GM21619 (cell line): ENCODE data around the gene SMAP1.

Experiments used
- ATAC-seq: cut with Tn5 transposase; IDR thresholded peaks from one replicate; pipeline ENCODE4 v1.9.1; 2021; ENCODE audit not compliant: unreplicated experiment

SMAP1 gene

GRCh38 chr6:70839286-70840266 is 171.9 kb downstream of the SMAP1 start:
- ATAC-seq = no peak

- no peak for ATAC-seq
Observed at GRCh38 chr6:70841112-70841511, 173.4 kb downstream of the SMAP1 start.

GRCh38 chr6:70842541-70842940 is 174.9 kb downstream of the SMAP1 start:
- no peak for ATAC-seq

GRCh38 chr6:70843328-70843918 is 175.7 kb downstream of the SMAP1 start:
- no peak for ATAC-seq

DNA sequence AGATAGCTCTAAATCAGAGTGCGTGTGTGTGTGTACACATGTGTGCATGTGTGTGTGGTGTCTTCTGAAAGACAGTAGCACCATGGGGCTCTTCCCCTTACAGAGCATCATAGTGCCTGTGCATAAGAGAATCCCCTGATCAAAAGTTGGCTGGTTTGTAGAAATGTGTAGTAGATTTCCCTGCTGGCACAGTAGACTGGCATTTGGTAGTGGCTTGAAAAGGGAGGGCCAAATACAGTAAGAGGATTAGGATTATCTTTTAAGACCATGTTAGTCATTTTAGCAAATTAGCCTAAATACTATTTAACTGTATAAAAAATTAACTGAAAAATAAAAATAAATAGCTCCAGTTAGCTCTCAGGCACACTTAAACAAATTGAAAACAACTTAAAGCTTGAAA is 176.6 kb downstream of the SMAP1 start:
- no peak for ATAC-seq

- no peak for ATAC-seq
Observed at GRCh38 chr6:70846207-70846835, 178.6 kb downstream of the SMAP1 start.

DNA sequence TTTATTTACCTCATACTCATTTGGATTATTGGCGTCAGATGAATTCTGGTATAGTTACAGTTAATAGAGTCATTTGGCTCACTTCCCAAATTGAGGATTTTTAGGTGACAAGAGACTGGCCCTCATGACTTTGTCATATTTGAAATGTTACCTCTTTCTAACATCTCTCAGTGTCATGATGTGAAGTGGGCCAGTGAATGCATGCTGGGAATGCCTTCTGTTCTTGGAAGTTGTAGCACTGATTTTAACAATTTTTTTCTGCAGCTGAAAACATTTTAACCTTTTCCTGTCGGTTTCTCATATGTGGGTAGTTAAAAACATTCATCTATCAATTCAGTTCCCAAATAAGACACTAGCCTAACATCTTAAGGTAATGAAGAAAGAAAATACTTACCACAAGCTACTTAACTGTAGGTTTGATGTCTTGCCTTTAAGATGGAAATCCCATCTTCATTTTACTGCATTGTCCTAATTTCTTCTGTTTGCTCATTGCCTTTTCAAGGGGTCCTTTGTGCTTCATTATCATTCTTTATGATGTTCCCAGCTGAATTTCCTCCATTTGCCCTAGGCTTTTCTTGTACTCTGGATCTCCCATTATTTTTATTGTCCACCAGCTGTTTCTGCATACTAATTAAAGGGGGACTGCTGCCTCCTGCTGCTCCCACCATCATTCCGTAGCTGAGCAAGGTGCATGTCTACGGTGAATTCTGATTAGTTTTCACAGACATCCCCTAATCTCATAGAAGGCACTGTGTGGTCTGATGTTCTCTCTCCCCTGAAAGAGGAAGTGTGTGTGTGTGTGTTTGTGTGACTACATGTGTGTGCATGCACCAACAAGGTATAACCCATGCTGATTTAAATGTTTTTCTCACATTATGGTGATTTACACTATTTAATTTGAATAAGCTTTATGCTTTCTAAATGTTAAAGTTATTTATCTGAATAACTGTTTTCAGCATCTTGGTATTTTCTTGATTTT is 179.7 kb downstream of the SMAP1 start:
- ATAC-seq = no peak

GRCh38 chr6:70849348-70850069 is 181.8 kb downstream of the SMAP1 start:
- ATAC-seq = no peak

- ATAC-seq = no peak
Observed at GRCh38 chr6:70852667-70853246, 185.1 kb downstream of the SMAP1 start.

GRCh38 chr6:70857387-70858077 is 189.8 kb downstream of the SMAP1 start:
- ATAC-seq = peak; percentile 100

- no peak for ATAC-seq
Observed at GRCh38 chr6:70860045-70860444, 192.4 kb downstream of the SMAP1 start.

DNA sequence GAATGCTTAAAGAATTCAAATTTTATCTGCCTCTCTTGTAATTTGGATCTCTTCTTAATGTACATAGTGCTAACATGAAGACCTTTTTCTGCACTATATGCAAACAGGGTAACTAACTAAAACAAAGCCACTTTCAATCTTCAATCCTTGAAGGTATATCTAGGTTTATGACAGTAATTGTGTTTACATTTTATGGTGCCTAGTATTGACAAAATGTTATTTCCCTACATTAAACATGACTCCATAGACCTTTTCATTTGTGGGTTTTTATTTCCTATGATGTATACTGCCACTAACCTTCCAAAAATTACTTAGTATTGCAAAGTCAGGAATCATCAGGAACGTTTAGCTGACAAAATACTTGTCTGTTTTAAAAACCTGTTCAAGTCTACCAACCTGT is 193.2 kb downstream of the SMAP1 start:
- no peak for ATAC-seq

DNA sequence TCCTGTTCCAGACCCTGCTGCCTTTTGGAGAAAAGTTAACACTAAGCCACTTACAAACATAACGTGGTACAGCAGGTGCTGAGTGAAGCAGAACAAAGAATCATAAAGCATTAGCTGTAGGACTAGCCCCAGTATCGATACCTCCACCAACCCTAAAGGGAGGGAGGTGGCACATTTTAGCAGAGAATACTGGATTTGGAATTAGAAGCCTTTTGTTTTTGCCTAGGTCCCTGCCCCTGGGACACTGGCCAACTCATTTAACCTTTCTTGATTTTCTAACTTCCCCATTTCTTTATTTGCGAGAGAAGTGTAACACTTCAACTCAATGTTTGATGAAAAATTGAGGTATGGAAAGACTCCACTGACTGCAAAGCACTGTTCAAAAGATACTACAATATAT is 195.7 kb downstream of the SMAP1 start:
- no peak for ATAC-seq

- no peak for ATAC-seq
Observed at GRCh38 chr6:70864401-70864800, 196.7 kb downstream of the SMAP1 start.

DNA sequence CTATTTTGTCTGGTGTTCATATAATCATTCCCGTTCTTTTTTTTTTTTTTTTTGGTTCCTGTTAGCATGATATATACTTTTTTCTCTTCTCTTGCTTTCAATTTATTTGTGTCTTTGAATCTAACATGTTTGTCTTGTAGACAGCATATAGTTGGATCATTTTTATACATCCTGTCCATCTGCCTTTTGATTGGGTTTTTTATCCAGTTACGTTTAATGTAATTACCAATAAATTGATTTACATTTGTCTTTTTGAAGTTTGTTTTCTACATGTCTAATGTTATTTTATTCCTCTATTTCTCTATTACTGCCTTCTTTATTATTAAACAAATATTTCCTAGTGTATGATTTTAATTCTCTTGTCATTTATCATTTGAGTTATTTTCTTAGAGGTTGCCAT is 204.8 kb downstream of the SMAP1 start:
- no peak for ATAC-seq

DNA sequence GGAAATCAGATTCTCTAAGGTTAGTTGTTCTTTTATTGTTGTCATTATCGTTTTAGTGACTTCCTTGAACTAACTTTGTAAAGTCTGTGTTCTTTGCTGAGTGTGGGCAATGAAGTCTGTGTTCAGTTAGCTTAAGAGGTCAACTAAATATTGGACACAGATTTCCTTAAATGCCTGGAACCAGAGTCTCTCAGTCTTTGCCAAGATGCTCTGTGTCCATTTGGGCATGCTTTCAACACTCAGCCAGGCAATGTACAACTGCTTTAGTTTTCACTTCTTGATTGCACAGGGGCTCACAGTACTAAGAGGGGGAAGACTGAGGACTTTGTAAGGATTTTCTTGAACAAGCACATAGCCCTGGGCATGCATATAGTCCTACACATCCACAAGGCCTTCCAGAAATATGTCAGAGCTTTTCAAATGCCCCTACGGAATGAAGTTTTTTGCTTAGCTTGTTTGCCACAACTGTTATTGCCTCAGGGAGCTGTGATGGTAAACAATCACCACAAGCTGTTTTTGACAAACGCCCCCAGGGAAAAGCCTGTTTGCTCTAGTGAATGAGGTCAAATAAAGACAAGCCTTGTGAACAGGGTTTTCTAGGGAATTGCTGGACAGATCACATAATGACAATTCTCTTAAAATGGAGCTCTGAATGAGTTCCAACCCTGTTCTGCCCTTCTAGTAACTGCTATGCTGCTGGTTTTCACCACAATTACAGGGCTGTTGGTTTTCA is 206.7 kb downstream of the SMAP1 start:
- ATAC-seq = no peak

DNA sequence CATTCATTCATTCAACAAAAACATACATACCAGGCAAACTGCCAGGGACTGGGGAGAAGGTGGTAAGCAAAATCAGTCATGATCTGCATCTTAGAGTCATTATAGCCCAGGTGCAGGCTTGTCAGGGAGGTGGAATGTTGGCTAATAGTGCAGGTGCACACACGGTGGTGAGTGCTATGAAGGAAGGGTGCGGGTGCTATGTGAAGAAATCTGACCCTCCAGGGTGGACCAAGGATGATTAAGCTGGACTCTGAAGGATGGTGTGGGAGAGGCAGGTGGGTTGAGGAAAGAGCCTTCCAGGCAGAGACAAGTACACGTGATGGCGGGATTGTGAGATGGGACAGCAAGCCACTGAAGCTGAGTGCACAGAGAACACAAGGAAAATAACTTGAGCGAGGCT is 211.8 kb downstream of the SMAP1 start:
- ATAC-seq = no peak
